ENCODE results near the gene RGCC.
"Not testable (repeated sequence)": the region's sequence is repeated elsewhere in the genome, so short reads cannot be mapped to it uniquely, and the experiment has no call there.

DNA sequence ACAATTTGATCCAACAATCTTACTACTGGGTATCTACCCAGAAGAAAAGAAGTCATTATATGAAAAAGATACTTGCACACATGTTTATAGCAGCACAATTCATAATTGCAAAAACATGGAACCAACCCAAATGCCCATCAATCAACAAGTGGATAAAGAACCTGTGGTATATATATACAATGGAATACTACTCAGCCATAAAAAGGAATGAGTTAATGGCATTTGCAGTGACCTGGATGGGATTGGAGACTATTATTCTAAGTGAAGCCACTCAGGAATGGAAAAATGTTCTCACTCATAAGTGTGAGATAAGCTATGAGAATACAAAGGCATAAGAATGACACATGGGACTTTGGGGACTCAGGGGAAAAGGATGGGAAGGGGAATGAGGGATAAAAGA is 47.3 kb downstream of the RGCC start:
- TF ChIP-seq MXI1 (conservative IDR thresholded peaks at IDR 0.05; ENCODE audit: poor library complexity, severe bottlenecking); EP300 (conservative IDR thresholded peaks at IDR 0.05; ENCODE audit: poor library complexity, severe bottlenecking); RAD21 (conservative IDR thresholded peaks at IDR 0.05); POLR2AphosphoS5 (IDR thresholded peaks at IDR 0.05); SMC3 (conservative IDR thresholded peaks at IDR 0.05; ENCODE audit: poor library complexity); EZH2 (IDR thresholded peaks at IDR 0.05; ENCODE audit: borderline replicate concordance, insufficient read depth, low read length, poor library complexity, severe bottlenecking); TAF1 (IDR thresholded peaks at IDR 0.05; ENCODE audit: low read depth): not testable (repeated sequence)
- TF ChIP-seq, protein P1, sequence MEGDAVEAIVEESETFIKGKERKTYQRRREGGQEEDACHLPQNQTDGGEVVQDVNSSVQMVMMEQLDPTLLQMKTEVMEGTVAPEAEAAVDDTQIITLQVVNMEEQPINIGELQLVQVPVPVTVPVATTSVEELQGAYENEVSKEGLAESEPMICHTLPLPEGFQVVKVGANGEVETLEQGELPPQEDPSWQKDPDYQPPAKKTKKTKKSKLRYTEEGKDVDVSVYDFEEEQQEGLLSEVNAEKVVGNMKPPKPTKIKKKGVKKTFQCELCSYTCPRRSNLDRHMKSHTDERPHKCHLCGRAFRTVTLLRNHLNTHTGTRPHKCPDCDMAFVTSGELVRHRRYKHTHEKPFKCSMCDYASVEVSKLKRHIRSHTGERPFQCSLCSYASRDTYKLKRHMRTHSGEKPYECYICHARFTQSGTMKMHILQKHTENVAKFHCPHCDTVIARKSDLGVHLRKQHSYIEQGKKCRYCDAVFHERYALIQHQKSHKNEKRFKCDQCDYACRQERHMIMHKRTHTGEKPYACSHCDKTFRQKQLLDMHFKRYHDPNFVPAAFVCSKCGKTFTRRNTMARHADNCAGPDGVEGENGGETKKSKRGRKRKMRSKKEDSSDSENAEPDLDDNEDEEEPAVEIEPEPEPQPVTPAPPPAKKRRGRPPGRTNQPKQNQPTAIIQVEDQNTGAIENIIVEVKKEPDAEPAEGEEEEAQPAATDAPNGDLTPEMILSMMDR (IDR thresholded peaks at IDR 0.05; ENCODE audit: poor library complexity, severe bottlenecking), result not testable (repeated sequence)
- TF ChIP-seq, protein P2, sequence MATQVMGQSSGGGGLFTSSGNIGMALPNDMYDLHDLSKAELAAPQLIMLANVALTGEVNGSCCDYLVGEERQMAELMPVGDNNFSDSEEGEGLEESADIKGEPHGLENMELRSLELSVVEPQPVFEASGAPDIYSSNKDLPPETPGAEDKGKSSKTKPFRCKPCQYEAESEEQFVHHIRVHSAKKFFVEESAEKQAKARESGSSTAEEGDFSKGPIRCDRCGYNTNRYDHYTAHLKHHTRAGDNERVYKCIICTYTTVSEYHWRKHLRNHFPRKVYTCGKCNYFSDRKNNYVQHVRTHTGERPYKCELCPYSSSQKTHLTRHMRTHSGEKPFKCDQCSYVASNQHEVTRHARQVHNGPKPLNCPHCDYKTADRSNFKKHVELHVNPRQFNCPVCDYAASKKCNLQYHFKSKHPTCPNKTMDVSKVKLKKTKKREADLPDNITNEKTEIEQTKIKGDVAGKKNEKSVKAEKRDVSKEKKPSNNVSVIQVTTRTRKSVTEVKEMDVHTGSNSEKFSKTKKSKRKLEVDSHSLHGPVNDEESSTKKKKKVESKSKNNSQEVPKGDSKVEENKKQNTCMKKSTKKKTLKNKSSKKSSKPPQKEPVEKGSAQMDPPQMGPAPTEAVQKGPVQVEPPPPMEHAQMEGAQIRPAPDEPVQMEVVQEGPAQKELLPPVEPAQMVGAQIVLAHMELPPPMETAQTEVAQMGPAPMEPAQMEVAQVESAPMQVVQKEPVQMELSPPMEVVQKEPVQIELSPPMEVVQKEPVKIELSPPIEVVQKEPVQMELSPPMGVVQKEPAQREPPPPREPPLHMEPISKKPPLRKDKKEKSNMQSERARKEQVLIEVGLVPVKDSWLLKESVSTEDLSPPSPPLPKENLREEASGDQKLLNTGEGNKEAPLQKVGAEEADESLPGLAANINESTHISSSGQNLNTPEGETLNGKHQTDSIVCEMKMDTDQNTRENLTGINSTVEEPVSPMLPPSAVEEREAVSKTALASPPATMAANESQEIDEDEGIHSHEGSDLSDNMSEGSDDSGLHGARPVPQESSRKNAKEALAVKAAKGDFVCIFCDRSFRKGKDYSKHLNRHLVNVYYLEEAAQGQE (IDR thresholded peaks at IDR 0.05; ENCODE audit: borderline replicate concordance), result not testable (repeated sequence)
